Measurements from ENCODE around the gene KLK13.

Gene KLK13

DNA sequence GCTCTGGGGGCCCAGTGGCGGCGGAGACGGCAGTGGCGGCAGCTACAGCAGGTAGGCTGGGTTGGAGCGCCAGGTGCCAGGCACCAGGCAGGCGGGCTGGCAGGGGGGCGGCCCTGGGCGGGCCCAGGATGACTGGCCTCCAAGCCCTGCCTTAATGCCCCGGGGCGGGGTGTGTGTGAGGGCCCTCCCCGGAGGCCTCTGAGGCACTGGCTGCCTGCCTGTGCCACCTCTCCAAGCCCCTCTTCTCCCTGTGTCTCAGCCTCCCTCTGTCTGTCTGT, 38.4 kb downstream of the KLK13 start, which contains the start of gene KLK11:
KLK11 (minus strand) TSS at position 63 of the 278 bp plus-strand sequence. CDS start 985 bp downstream, outside the sequence.
- TF ChIP-seq, protein P1, sequence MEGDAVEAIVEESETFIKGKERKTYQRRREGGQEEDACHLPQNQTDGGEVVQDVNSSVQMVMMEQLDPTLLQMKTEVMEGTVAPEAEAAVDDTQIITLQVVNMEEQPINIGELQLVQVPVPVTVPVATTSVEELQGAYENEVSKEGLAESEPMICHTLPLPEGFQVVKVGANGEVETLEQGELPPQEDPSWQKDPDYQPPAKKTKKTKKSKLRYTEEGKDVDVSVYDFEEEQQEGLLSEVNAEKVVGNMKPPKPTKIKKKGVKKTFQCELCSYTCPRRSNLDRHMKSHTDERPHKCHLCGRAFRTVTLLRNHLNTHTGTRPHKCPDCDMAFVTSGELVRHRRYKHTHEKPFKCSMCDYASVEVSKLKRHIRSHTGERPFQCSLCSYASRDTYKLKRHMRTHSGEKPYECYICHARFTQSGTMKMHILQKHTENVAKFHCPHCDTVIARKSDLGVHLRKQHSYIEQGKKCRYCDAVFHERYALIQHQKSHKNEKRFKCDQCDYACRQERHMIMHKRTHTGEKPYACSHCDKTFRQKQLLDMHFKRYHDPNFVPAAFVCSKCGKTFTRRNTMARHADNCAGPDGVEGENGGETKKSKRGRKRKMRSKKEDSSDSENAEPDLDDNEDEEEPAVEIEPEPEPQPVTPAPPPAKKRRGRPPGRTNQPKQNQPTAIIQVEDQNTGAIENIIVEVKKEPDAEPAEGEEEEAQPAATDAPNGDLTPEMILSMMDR (IDR thresholded peaks at IDR 0.05; ENCODE audit: control insufficient read depth, insufficient read depth, low read depth, low read length, missing control alignments), result no peak
- no peak within 1 kb of the TSS for H3K4me3 ChIP-seq (ENCODE audit: control insufficient read depth, low read depth, low read length)
- DNase-seq (ENCODE audit: low read depth), result no peak

DNA sequence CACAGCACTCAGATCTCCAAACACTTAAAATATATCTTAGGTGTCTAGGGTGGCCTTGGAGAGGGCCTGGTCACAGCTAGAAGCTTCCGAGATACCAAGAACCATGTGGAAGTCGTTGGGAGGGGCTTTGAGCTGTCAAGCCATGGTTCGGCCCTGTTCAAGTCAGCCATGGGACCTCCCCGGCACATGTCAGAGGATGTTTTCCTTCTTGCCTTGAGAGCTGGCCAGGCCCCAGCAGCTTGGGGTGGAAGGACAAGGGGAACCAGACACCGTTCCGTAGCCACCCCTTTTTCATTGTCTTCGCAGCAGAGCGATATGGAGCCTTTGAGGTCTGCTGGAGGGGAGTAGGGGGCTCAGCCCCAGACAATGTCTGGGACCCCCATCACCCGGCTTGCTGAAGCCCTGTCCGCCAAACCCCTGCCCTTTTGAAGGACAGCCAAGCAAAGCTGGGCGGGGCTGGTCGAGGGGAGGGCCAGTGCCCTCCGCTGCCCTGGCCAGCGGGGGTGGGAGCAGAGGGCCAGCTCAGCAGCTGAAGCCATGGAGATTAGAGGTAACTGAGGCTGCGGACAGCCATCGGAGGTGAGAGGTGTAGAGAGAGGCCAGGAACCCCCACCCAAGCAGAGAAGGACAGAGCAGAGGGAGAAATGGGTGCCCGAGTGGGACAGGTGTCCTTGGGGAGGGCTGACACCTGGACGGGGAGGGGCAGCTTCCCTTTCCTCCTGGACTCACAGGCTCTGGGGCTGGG, 38.9 kb downstream of the KLK13 start:
- no peak for DNase-seq (ENCODE audit: low read depth)
- TF ChIP-seq, protein P1 (IDR thresholded peaks at IDR 0.05; ENCODE audit: control insufficient read depth, insufficient read depth, low read depth, low read length, missing control alignments), result no peak
- H3K4me3 ChIP-seq (ENCODE audit: control insufficient read depth, low read depth, low read length), result no peak overlapping the region

DNA sequence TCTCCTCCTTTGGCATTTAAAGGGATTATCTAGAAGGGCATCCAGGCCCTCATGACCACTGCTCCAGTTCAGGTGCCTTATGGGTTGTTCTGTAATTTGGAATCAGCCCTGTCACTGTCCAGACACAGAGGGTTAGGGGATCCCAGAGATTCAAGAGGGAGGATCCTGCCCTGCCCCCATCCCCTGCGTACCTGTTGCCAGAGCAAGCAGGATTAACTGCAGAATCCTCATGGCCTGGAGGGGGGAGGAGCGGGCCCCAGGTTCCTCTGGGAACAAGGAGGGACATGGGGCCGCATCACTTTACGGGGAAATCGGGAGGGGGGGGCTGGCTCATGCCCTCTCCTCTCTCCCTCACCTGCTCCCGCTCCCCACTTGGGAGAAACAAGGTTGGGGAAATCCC, 39.5 kb downstream of the KLK13 start:
- TF ChIP-seq, protein P1 (IDR thresholded peaks at IDR 0.05; ENCODE audit: control insufficient read depth, insufficient read depth, low read depth, low read length, missing control alignments), result no peak
- no peak overlapping the region for H3K4me3 ChIP-seq (ENCODE audit: control insufficient read depth, low read depth, low read length)
- DNase-seq (ENCODE audit: low read depth), result no peak

DNA sequence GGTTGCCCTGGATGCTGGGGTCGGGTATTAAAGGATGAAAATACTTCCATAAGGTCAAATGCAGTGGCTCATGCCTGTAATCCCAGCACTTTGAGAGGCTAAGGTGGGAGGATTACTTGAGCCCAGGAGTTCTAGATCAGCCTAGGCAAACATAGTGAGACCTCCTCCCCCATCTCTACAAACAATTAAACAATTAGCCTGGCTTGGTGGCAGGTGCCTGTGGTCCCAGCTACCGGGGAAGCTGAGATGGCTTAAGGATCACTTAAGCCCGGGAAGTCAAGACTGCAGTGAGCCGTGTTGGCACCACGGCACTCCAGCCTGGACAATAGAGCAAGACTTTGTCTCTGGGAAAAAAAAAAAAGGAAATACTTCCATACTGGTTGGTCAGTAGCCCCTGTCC, 40.0 kb downstream of the KLK13 start:
- no peak for DNase-seq (ENCODE audit: low read depth)
- H3K4me3 ChIP-seq (ENCODE audit: control insufficient read depth, low read depth, low read length), result no peak overlapping the region
- TF ChIP-seq, protein P1 (IDR thresholded peaks at IDR 0.05; ENCODE audit: control insufficient read depth, insufficient read depth, low read depth, low read length, missing control alignments), result no peak

DNA sequence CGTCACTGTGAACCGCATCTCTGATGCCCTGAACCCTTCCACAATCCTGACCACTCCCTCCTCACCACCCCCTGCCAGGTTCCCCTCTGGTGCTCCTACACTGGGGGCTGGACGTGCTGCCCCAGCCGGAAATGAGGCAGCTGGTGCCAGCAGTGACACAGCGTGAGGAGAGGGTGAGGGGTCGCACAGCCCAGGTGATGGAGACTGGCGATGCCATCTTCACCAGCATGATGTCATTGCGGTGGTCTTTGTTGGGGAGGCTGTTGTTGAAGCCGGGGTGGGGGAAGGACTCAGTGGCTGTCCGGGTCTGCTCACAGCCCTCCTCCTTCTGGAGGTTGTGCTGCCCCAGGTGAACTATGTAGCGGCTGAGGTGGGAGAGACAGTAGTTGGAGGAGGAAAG, 40.9 kb downstream of the KLK13 start:
- DNase-seq (ENCODE audit: low read depth), result no peak
- H3K4me3 ChIP-seq (ENCODE audit: control insufficient read depth, low read depth, low read length), result no peak overlapping the region
- TF ChIP-seq, protein P1 (IDR thresholded peaks at IDR 0.05; ENCODE audit: control insufficient read depth, insufficient read depth, low read depth, low read length, missing control alignments), result no peak

DNA sequence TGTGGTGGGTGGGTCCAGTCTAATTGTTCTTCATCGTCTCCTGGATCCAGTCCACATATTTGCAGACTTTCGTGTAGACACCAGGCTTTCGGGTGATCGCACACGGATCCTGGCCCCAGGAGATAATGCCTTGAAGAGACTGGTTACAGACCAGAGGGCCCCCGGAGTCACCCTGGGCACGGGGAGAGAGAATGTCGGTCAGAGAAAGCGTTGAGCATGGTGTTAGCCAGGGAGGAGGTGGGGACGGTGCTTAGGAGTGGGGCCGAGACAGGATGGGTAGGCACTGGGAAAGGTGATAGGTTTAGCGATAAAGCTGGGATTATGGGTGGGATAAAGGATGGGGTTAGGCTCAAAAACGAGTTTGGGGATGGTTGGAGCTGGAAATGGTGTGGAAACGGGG, 42.4 kb downstream of the KLK13 start:
- no peak overlapping the region for H3K4me3 ChIP-seq (ENCODE audit: control insufficient read depth, low read depth, low read length)
- DNase-seq (ENCODE audit: low read depth), result no peak
- TF ChIP-seq, protein P1 (IDR thresholded peaks at IDR 0.05; ENCODE audit: control insufficient read depth, insufficient read depth, low read depth, low read length, missing control alignments), result no peak
